ENCODE measurements around the gene INO80D. TPM values are rescaled to one million over a fixed set of nuclear protein-coding genes. Genes with fewer than 3 reads are reported as not detected.

Gene INO80D
- total and polyA plus RNA-seq, 2 experiments from 2014 or later = 17.5 to 37.4 TPM

DNA sequence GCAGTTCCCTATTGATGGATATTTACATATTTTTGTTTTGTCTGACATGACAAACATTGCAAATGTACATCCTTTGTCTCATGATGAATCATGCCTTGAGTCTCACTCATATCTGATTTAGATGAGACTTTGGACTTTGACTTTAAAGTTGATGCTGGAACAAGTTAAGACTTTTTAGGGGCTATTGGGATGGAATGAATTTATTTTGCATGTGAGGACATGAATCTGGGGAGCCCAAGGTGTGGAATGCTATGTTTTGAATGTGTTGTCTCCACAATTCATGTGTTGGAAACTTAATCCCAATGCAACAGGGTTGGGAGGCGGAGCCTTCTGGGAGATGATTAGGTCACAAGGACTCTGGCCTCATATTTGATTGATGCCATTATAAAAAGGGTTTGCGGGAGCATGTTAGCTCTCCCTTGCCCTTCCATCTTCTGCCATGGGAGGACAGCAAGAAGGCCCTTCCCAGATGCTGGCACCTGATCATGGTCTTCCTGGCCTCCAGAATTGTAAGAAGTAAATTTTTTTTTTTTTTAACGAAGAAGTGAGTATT is 29.1 kb upstream of the INO80D start:
- no peak overlapping the region for H3K27ac ChIP-seq (ENCODE audit: low read depth)
- no peak overlapping the region for H3K27ac Mint-ChIP-seq
- no peaks in the 10 kb centered on the region for H3F3A ChIP-seq (replicated peaks; ENCODE audit: low read depth)
- no peaks in the 10 kb centered on the region for H3K4me1 Mint-ChIP-seq
- H4K20me1 ChIP-seq (replicated peaks; ENCODE audit: insufficient read depth) = no peaks in the 10 kb centered on the region
- H3K4me2 ChIP-seq = no peak overlapping the region
- H3K36me3 ChIP-seq (ENCODE audit: insufficient read depth) = 0 out of 2 replicates have a peak, but pooled peaks cover 1% of the 10 kb centered on the region
- ATAC-seq = no peak
- H3K9me3 Mint-ChIP-seq = peaks cover 3% of the 10 kb centered on the region; the same call in 2 of the 3 replicates
- DNase-seq (ENCODE audit: low spot score) = no peak
- no peaks in the 10 kb centered on the region for H3K9me2 ChIP-seq (ENCODE audit: insufficient read depth)
- no peaks in the 10 kb centered on the region for H3K4me1 ChIP-seq (ENCODE audit: insufficient read depth)
- H3K36me3 Mint-ChIP-seq (ENCODE audit: low read depth) = peaks cover 29% of the 10 kb centered on the region
- no peak for TF ChIP-seq JUNB (IDR thresholded peaks at IDR 0.05; ENCODE audit: unreplicated experiment)
- no peak for TF ChIP-seq CREB1 (CRISPR knock-in tag; IDR thresholded peaks at IDR 0.05; ENCODE audit: low read depth)
- TF ChIP-seq, protein P1, sequence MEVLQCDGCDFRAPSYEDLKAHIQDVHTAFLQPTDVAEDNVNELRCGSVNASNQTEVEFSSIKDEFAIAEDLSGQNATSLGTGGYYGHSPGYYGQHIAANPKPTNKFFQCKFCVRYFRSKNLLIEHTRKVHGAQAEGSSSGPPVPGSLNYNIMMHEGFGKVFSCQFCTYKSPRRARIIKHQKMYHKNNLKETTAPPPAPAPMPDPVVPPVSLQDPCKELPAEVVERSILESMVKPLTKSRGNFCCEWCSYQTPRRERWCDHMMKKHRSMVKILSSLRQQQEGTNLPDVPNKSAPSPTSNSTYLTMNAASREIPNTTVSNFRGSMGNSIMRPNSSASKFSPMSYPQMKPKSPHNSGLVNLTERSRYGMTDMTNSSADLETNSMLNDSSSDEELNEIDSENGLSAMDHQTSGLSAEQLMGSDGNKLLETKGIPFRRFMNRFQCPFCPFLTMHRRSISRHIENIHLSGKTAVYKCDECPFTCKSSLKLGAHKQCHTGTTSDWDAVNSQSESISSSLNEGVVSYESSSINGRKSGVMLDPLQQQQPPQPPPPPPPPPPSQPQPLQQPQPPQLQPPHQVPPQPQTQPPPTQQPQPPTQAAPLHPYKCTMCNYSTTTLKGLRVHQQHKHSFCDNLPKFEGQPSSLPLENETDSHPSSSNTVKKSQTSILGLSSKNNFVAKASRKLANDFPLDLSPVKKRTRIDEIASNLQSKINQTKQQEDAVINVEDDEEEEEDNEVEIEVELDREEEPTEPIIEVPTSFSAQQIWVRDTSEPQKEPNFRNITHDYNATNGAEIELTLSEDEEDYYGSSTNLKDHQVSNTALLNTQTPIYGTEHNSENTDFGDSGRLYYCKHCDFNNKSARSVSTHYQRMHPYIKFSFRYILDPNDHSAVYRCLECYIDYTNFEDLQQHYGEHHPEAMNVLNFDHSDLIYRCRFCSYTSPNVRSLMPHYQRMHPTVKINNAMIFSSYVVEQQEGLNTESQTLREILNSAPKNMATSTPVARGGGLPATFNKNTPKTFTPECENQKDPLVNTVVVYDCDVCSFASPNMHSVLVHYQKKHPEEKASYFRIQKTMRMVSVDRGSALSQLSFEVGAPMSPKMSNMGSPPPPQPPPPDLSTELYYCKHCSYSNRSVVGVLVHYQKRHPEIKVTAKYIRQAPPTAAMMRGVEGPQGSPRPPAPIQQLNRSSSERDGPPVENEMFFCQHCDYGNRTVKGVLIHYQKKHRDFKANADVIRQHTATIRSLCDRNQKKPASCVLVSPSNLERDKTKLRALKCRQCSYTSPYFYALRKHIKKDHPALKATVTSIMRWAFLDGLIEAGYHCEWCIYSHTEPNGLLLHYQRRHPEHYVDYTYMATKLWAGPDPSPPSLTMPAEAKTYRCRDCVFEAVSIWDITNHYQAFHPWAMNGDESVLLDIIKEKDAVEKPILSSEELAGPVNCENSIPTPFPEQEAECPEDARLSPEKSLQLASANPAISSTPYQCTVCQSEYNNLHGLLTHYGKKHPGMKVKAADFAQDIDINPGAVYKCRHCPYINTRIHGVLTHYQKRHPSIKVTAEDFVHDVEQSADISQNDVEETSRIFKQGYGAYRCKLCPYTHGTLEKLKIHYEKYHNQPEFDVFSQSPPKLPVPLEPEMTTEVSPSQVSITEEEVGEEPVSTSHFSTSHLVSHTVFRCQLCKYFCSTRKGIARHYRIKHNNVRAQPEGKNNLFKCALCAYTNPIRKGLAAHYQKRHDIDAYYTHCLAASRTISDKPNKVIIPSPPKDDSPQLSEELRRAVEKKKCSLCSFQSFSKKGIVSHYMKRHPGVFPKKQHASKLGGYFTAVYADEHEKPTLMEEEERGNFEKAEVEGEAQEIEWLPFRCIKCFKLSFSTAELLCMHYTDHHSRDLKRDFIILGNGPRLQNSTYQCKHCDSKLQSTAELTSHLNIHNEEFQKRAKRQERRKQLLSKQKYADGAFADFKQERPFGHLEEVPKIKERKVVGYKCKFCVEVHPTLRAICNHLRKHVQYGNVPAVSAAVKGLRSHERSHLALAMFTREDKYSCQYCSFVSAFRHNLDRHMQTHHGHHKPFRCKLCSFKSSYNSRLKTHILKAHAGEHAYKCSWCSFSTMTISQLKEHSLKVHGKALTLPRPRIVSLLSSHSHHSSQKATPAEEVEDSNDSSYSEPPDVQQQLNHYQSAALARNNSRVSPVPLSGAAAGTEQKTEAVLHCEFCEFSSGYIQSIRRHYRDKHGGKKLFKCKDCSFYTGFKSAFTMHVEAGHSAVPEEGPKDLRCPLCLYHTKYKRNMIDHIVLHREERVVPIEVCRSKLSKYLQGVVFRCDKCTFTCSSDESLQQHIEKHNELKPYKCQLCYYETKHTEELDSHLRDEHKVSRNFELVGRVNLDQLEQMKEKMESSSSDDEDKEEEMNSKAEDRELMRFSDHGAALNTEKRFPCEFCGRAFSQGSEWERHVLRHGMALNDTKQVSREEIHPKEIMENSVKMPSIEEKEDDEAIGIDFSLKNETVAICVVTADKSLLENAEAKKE (CRISPR knock-in tag; IDR thresholded peaks at IDR 0.05) = no peak
- no peak for TF ChIP-seq STAT1 (IDR thresholded peaks at IDR 0.05; ENCODE audit: unreplicated experiment)
- TF ChIP-seq EZH2 (IDR thresholded peaks at IDR 0.05; ENCODE audit: low read depth, unreplicated experiment) = no peak
- no peak for TF ChIP-seq ZNF331 (CRISPR knock-in tag; IDR thresholded peaks at IDR 0.05; ENCODE audit: low read depth)
- TF ChIP-seq, protein P2, sequence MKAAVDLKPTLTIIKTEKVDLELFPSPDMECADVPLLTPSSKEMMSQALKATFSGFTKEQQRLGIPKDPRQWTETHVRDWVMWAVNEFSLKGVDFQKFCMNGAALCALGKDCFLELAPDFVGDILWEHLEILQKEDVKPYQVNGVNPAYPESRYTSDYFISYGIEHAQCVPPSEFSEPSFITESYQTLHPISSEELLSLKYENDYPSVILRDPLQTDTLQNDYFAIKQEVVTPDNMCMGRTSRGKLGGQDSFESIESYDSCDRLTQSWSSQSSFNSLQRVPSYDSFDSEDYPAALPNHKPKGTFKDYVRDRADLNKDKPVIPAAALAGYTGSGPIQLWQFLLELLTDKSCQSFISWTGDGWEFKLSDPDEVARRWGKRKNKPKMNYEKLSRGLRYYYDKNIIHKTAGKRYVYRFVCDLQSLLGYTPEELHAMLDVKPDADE (IDR thresholded peaks at IDR 0.05) = no peak
- no peak for TF ChIP-seq ZNF114 (CRISPR knock-in tag; IDR thresholded peaks at IDR 0.05)
- TF ChIP-seq, protein P3, sequence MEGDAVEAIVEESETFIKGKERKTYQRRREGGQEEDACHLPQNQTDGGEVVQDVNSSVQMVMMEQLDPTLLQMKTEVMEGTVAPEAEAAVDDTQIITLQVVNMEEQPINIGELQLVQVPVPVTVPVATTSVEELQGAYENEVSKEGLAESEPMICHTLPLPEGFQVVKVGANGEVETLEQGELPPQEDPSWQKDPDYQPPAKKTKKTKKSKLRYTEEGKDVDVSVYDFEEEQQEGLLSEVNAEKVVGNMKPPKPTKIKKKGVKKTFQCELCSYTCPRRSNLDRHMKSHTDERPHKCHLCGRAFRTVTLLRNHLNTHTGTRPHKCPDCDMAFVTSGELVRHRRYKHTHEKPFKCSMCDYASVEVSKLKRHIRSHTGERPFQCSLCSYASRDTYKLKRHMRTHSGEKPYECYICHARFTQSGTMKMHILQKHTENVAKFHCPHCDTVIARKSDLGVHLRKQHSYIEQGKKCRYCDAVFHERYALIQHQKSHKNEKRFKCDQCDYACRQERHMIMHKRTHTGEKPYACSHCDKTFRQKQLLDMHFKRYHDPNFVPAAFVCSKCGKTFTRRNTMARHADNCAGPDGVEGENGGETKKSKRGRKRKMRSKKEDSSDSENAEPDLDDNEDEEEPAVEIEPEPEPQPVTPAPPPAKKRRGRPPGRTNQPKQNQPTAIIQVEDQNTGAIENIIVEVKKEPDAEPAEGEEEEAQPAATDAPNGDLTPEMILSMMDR (conservative IDR thresholded peaks at IDR 0.05; ENCODE audit: low read depth in 2 of 2) = no peak
- H2AFZ ChIP-seq = no peak overlapping the region
- no peak overlapping the region for H3K4me3 Mint-ChIP-seq
- H3K79me2 ChIP-seq (replicated peaks; ENCODE audit: insufficient read depth) = no peaks in the 10 kb centered on the region
- H3K27me3 ChIP-seq (ENCODE audit: insufficient read depth) = no peaks in the 10 kb centered on the region
- peaks cover 2% of the 10 kb centered on the region for H3K27me3 Mint-ChIP-seq (ENCODE audit: insufficient read depth, low read depth, poor library complexity)
- H3K4me3 ChIP-seq = no peak overlapping the region

All from GM23338 (cell line).